HG03039 (cell line): ENCODE data around the gene LRIG2.
"Not testable (repeated sequence)": the region's sequence is repeated elsewhere in the genome, so short reads cannot be mapped to it uniquely, and the experiment has no call there.

Experiments
- ATAC-seq: cut with Tn5 transposase; IDR thresholded peaks from one replicate; pipeline ENCODE4 v1.9.1; 2021; ENCODE audit warnings: mild to moderate bottlenecking, moderate library complexity; ENCODE audit not compliant: unreplicated experiment

LRIG2 gene

GRCh38 chr1:113058941-113059706, 13.9 kb upstream of the LRIG2 start:
- no peak for ATAC-seq

GRCh38 chr1:113063456-113063855, 9.5 kb upstream of the LRIG2 start:
- not testable (repeated sequence) for ATAC-seq

GRCh38 chr1:113072141-113072756, 749 bp upstream of the LRIG2 start:
- no peak for ATAC-seq

- ATAC-seq: peak; percentile 10
These were observed 517 bp downstream of the LRIG2 start for GRCh38 chr1:113073479-113073950.

GRCh38 chr1:113074237-113074636, 1.2 kb downstream of the LRIG2 start:
- no peak for ATAC-seq

- ATAC-seq: not testable (repeated sequence)
These were observed 5.0 kb downstream of the LRIG2 start for GRCh38 chr1:113077978-113078377.

- ATAC-seq: no peak
These were observed 13.5 kb downstream of the LRIG2 start for GRCh38 chr1:113086541-113086940.

- ATAC-seq: no peak
These were observed 16.0 kb downstream of the LRIG2 start for GRCh38 chr1:113088972-113089371.

GRCh38 chr1:113090051-113090450, 17.1 kb downstream of the LRIG2 start:
- no peak for ATAC-seq

- ATAC-seq: no peak
These were observed 19.1 kb downstream of the LRIG2 start for GRCh38 chr1:113091988-113092594.

GRCh38 chr1:113094506-113094905, 21.5 kb downstream of the LRIG2 start:
- no peak for ATAC-seq

GRCh38 chr1:113095790-113096455, 22.9 kb downstream of the LRIG2 start:
- ATAC-seq: no peak

- no peak for ATAC-seq
These were observed 23.5 kb downstream of the LRIG2 start for GRCh38 chr1:113096493-113096892.

GRCh38 chr1:113101588-113101987, 28.6 kb downstream of the LRIG2 start:
- ATAC-seq: no peak

- no peak for ATAC-seq
These were observed 30.1 kb downstream of the LRIG2 start for GRCh38 chr1:113103048-113103447.

GRCh38 chr1:113103977-113104376, 31.0 kb downstream of the LRIG2 start:
- no peak for ATAC-seq

GRCh38 chr1:113106910-113107309, 33.9 kb downstream of the LRIG2 start:
- ATAC-seq: no peak

GRCh38 chr1:113109908-113110554, 37.0 kb downstream of the LRIG2 start:
- no peak for ATAC-seq

- no peak for ATAC-seq
These were observed 45.3 kb downstream of the LRIG2 start for GRCh38 chr1:113118266-113118665.

GRCh38 chr1:113123737-113124136, 50.7 kb downstream of the LRIG2 start:
- no peak for ATAC-seq

GRCh38 chr1:113124366-113124765, 51.4 kb downstream of the LRIG2 start:
- ATAC-seq: no peak
